ENCODE results near the gene PADI4. TPM values are rescaled to one million over a fixed set of nuclear protein-coding genes. Genes with fewer than 3 reads are reported as not detected.

The PADI4 gene
- total RNA-seq, 1 experiment from 2014 or later = not detected

DNA sequence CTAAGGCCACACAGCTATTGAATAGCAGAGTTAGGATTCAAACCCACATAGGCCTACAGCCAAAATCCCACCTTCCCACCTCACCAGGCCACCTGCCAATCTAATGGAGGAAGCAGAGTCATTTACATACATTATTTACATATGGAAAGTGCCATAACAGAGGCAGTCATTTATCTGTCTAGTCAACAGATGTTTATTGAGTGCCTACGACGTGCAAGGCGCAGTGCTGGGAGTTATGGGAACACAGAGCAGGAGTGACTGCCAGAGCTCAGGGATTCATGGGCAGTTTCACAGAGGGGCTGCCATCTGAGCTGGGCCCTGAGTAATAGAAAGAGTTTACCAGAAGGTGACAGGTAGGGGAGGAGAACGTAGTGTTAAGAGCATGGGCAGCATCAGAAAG, 53.7 kb downstream of the PADI4 start:
- CTCF ChIA-PET = no interaction called here
- intact Hi-C loops (cut with micrococcal nuclease; ENCODE audit: unreplicated experiment) = no loop called here
- Mint-ChIP-seq H3K9me3 (ENCODE audit: low read depth, unreplicated experiment) (no peaks in the 10 kb centered on the region), H3K4me1 (ENCODE audit: low read depth, unreplicated experiment) (no peaks in the 10 kb centered on the region), H3K27me3 (ENCODE audit: unreplicated experiment) (peaks cover 36% of the 10 kb centered on the region), H3K4me3 (ENCODE audit: low read depth, unreplicated experiment) (no peak overlapping the region), H3K27ac (ENCODE audit: unreplicated experiment) (no peak overlapping the region), H3K36me3 (ENCODE audit: insufficient read depth, unreplicated experiment) (no peaks in the 10 kb centered on the region)
- no peak for DNase-seq
- TF ChIP-seq, protein P1, sequence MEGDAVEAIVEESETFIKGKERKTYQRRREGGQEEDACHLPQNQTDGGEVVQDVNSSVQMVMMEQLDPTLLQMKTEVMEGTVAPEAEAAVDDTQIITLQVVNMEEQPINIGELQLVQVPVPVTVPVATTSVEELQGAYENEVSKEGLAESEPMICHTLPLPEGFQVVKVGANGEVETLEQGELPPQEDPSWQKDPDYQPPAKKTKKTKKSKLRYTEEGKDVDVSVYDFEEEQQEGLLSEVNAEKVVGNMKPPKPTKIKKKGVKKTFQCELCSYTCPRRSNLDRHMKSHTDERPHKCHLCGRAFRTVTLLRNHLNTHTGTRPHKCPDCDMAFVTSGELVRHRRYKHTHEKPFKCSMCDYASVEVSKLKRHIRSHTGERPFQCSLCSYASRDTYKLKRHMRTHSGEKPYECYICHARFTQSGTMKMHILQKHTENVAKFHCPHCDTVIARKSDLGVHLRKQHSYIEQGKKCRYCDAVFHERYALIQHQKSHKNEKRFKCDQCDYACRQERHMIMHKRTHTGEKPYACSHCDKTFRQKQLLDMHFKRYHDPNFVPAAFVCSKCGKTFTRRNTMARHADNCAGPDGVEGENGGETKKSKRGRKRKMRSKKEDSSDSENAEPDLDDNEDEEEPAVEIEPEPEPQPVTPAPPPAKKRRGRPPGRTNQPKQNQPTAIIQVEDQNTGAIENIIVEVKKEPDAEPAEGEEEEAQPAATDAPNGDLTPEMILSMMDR (IDR thresholded peaks at IDR 0.05; ENCODE audit: unreplicated experiment) = no peak
- no TSS peak for BruUV-seq (replicated peaks)

DNA sequence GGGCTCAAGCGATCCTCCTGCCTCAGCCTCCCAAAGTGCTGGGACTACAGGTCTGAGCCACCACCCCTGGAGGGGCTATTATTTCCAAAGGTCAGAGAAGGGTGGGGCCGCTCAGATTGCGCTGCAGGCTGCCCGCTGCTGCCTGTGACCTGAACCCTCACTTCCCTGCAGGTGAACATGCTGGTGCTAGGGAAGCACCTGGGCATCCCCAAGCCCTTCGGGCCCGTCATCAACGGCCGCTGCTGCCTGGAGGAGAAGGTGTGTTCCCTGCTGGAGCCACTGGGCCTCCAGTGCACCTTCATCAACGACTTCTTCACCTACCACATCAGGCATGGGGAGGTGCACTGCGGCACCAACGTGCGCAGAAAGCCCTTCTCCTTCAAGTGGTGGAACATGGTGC, 55.4 kb downstream of the PADI4 start:
- H3K36me3 Mint-ChIP-seq (ENCODE audit: insufficient read depth, unreplicated experiment) = no peaks in the 10 kb centered on the region
- peaks cover 42% of the 10 kb centered on the region for H3K27me3 Mint-ChIP-seq (ENCODE audit: unreplicated experiment)
- no TSS peak for BruUV-seq (replicated peaks)
- CTCF ChIA-PET = no interaction called here
- no peak for DNase-seq
- no peaks in the 10 kb centered on the region for H3K9me3 Mint-ChIP-seq (ENCODE audit: low read depth, unreplicated experiment)
- H3K4me1 Mint-ChIP-seq (ENCODE audit: low read depth, unreplicated experiment) = no peaks in the 10 kb centered on the region
- H3K4me3 Mint-ChIP-seq (ENCODE audit: low read depth, unreplicated experiment) = no peak overlapping the region
- H3K27ac Mint-ChIP-seq (ENCODE audit: unreplicated experiment) = no peak overlapping the region
- TF ChIP-seq, protein P1 (IDR thresholded peaks at IDR 0.05; ENCODE audit: unreplicated experiment) = no peak
- intact Hi-C loops (cut with micrococcal nuclease; ENCODE audit: unreplicated experiment) = no loop called here

DNA sequence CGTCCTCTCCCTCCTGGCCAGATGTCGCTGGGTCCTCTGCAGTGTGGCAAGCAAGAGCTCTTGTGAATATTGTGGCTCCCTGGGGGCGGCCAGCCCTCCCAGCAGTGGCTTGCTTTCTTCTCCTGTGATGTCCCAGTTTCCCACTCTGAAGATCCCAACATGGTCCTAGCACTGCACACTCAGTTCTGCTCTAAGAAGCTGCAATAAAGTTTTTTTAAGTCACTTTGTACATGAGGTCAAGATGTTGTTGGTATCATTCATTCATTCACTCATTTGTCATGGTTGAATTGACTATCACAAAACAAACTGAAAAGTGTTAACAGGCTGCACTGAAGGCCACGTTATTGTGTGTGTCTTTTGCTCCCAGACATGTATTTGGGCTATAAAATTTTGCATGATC, 55.8 kb downstream of the PADI4 start:
- no peak for DNase-seq
- intact Hi-C loops (cut with micrococcal nuclease; ENCODE audit: unreplicated experiment) = no loop called here
- Mint-ChIP-seq H3K27ac (ENCODE audit: unreplicated experiment) (no peak overlapping the region), H3K9me3 (ENCODE audit: low read depth, unreplicated experiment) (no peaks in the 10 kb centered on the region), H3K36me3 (ENCODE audit: insufficient read depth, unreplicated experiment) (no peaks in the 10 kb centered on the region), H3K4me3 (ENCODE audit: low read depth, unreplicated experiment) (no peak overlapping the region), H3K27me3 (ENCODE audit: unreplicated experiment) (peaks cover 42% of the 10 kb centered on the region), H3K4me1 (ENCODE audit: low read depth, unreplicated experiment) (no peaks in the 10 kb centered on the region)
- TF ChIP-seq, protein P1 (IDR thresholded peaks at IDR 0.05; ENCODE audit: unreplicated experiment) = no peak
- no TSS peak for BruUV-seq (replicated peaks)
- CTCF ChIA-PET = no interaction called here

DNA sequence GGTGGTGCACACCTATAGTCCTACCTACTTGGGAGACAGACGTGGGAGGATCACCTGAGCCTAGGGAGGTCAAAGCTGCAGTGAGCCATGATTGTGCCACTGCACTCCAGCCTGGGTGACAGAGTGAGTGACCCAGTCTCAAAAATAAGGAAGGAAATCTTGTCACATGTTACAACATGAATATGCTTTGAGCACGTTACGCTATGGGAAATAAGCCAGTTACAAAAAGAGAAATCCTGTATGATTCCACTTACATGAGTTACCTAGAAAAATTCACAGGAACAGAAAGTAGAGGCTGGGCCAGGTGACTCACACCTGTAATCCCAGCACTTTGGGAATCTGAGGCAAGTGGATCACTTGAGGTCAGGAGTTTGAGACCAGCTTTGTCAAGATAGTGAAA, 57.3 kb downstream of the PADI4 start:
- no peak for DNase-seq
- Mint-ChIP-seq H3K4me3 (ENCODE audit: low read depth, unreplicated experiment) (no peak overlapping the region), H3K36me3 (ENCODE audit: insufficient read depth, unreplicated experiment) (no peaks in the 10 kb centered on the region), H3K4me1 (ENCODE audit: low read depth, unreplicated experiment) (no peaks in the 10 kb centered on the region), H3K27ac (ENCODE audit: unreplicated experiment) (no peak overlapping the region), H3K27me3 (ENCODE audit: unreplicated experiment) (peaks cover 30% of the 10 kb centered on the region), H3K9me3 (ENCODE audit: low read depth, unreplicated experiment) (no peaks in the 10 kb centered on the region)
- CTCF ChIA-PET = no interaction called here
- intact Hi-C loops (cut with micrococcal nuclease; ENCODE audit: unreplicated experiment) = no loop called here
- TF ChIP-seq, protein P1 (IDR thresholded peaks at IDR 0.05; ENCODE audit: unreplicated experiment) = no peak
- no TSS peak for BruUV-seq (replicated peaks)
